Parathyroid adenoma (tissue), 2 donors: ENCODE data around the gene FOSL2.

Experiments used
- H2AFZ ChIP-seq: fragments of 300-600 bp; sonication (generic); one replicate; pipeline ENCODE4 v1.7.0; 2017; ENCODE audit warnings: antibody characterized with exemption, mild to moderate bottlenecking
- H3K27ac ChIP-seq: fragments of 300-600 bp; sonication (generic); one replicate; pipeline ENCODE4 v1.7.0; 2017
- H3K27me3 ChIP-seq: fragments of 300-600 bp; sonication (generic); one replicate; pipeline ENCODE4 v1.7.0; 2017; ENCODE audit warnings: low read length; ENCODE audit not compliant: control insufficient read depth, insufficient read depth
- H3K36me3 ChIP-seq: fragments of 300-600 bp; sonication (generic); one replicate; pipeline ENCODE4 v1.7.0; 2017; ENCODE audit warnings: low read length; ENCODE audit not compliant: control insufficient read depth, insufficient read depth
- H3K4me1 ChIP-seq: fragments of 300-600 bp; sonication (generic); one replicate; pipeline ENCODE4 v1.7.0; 2017; ENCODE audit warnings: control low read depth
- H3K4me2 ChIP-seq: fragments of 300-600 bp; sonication (generic); one replicate; pipeline ENCODE4 v1.7.0; 2017; ENCODE audit warnings: low read length
- H3K4me3 ChIP-seq: fragments of 300-600 bp; sonication (generic); one replicate; pipeline ENCODE4 v1.7.0; 2017; ENCODE audit warnings: low read depth, low read length
- H3K79me2 ChIP-seq: fragments of 300-600 bp; sonication (generic); one replicate; pipeline ENCODE4 v1.7.0; 2017; ENCODE audit warnings: control low read depth
- H3K9ac ChIP-seq: fragments of 300-600 bp; sonication (generic); one replicate; pipeline ENCODE4 v1.7.0; 2017; ENCODE audit warnings: mild to moderate bottlenecking
- H3K9me3 ChIP-seq: fragments of 300-600 bp; sonication (generic); one replicate; pipeline ENCODE4 v1.7.0; 2017; ENCODE audit warnings: low read length; ENCODE audit not compliant: control insufficient read depth
- CTCF ChIP-seq: fragments of 300-600 bp; sonication (generic); IDR thresholded peaks from one replicate; pipeline ENCODE4 v1.7.0; 2017; ENCODE audit warnings: antibody characterized with exemption, mild to moderate bottlenecking
- donor health status: primary hyperparathyroidism.

FOSL2 gene

GRCh38 chr2:28356095-28356911 lies 36.4 kb upstream of the FOSL2 start:
- Histone ChIP-seq H3K9me3 (no peaks in the 10 kb centered on the region), H3K4me1 (peaks cover 15% of the 10 kb centered on the region), H2AFZ (peak overlapping the region; percentile 85), H3K27me3 (no peaks in the 10 kb centered on the region), H3K27ac (peak overlapping the region; percentile 62), H3K79me2 (no peaks in the 10 kb centered on the region), H3K4me3 (no peak overlapping the region), H3K36me3 (no peaks in the 10 kb centered on the region), H3K4me2 (no peak overlapping the region), H3K9ac (no peak overlapping the region)
- TF ChIP-seq CTCF = no peak

DNA sequence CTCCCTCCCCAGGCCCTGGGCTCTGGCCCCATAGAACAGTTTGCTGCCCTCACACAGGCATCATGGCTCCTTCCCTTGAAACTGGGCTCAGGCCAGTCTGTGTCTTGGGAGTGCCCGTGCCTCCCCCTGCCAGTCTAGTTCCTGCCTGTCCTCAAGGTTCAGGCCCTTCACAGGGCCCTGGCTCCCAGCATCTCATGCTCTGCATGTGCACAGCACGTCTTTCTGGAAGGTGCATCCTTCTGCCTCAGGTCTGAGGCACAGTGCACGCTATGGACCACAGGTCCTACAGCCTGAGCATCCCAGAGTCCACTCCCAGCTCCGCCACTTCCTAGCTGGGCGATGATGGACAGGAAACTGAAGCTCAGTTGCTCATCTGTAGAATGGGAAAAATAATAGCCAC lies 35.6 kb upstream of the FOSL2 start:
- no peak for TF ChIP-seq CTCF
- no peaks in the 10 kb centered on the region for H3K79me2 ChIP-seq

DNA sequence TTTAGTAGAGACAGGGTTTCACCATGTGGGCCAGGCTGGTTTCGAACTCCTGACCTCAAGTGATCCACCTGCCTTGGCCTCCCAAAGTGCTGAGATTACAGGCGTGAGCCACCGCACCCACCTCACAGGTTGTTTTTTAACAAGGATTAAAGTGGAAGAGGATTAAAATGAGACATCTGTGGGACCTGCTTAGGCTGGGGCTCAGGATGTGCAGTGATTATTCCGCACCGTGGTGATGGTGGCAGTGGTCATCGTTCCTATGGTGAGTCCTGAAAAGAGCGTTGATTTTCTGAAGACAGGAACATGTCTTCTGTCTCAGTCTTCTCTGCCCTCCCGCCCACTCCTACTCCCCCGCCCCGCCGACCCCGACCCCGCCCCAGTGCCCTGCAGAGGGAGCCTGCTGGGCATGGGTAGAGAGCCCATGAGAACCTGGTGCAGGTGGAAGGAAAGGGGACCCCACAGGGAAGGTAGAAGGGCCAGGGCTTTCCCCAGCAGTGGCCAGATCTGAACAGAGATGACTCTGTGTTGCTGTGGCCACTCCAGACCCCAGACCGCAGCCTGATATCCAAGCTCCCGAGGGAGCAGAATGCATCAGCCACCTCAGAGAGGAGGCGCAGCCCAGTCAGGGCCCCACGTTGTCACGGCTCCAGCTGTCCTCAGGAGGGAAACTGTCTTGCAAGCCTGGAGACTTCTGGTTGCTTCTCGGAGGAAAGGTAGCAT lies 34.5 kb upstream of the FOSL2 start:
- Histone ChIP-seq H3K4me1 (peaks cover 15% of the 10 kb centered on the region), H3K27me3 (no peaks in the 10 kb centered on the region), H3K27ac (no peak overlapping the region), H3K79me2 (no peaks in the 10 kb centered on the region), H3K36me3 (no peaks in the 10 kb centered on the region), H2AFZ (no peak overlapping the region), H3K9ac (no peak overlapping the region), H3K4me2 (no peak overlapping the region), H3K9me3 (no peaks in the 10 kb centered on the region), H3K4me3 (no peak overlapping the region)
- no peak for TF ChIP-seq CTCF

More for the DNA sequence above, 35.6 kb upstream of the FOSL2 start:
- H3K9me3 ChIP-seq = no peaks in the 10 kb centered on the region
- H3K4me2 ChIP-seq = no peak overlapping the region
- no peak overlapping the region for H3K4me3 ChIP-seq
- H3K36me3 ChIP-seq = no peaks in the 10 kb centered on the region
- H3K9ac ChIP-seq = no peak overlapping the region
- H3K27me3 ChIP-seq = no peaks in the 10 kb centered on the region
- H2AFZ ChIP-seq = no peak overlapping the region
- no peak overlapping the region for H3K27ac ChIP-seq
- peaks cover 15% of the 10 kb centered on the region for H3K4me1 ChIP-seq

DNA sequence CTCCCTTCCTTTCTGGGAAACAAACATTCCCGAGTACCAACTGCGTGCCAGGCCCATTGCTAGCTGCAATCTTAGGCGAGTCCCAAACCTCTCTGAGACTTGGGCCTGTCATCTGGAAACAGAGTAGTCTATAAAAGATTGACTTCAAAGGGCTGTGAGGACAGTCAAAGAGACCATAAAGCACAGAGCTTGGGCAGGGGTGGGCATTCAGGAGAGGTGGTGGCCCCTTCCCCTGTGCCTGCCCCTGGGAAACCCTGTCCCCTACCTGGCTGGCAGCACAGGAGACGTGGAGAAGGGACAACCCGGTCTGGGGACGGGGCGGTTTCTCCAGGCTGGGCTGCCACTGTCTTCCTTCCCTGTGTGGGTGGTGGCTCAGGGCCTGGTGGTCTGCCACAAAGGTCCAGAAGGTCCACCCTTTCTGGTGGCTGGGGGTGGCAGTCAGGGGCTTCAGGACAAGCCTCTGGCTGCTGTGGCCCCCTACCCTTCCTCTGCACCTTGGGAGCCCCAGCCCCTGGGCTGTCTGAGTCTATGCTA lies 33.9 kb upstream of the FOSL2 start:
- no peaks in the 10 kb centered on the region for H3K79me2 ChIP-seq
- H3K4me1 ChIP-seq = peaks cover 15% of the 10 kb centered on the region
- H3K27ac ChIP-seq = no peak overlapping the region
- no peak overlapping the region for H3K4me3 ChIP-seq
- H3K9me3 ChIP-seq = no peaks in the 10 kb centered on the region
- no peaks in the 10 kb centered on the region for H3K36me3 ChIP-seq
- no peak overlapping the region for H3K4me2 ChIP-seq
- H2AFZ ChIP-seq = no peak overlapping the region
- no peaks in the 10 kb centered on the region for H3K27me3 ChIP-seq
- no peak for TF ChIP-seq CTCF
- H3K9ac ChIP-seq = no peak overlapping the region
